Measurements from ENCODE around the gene MACF1. TPM values are rescaled to one million over a fixed set of nuclear protein-coding genes. Genes with fewer than 3 reads are reported as not detected.

The MACF1 gene
- total and polyA plus RNA-seq, 9 donors, result 198 to 352 (median 263) TPM

GRCh38 chr1:39422614-39423013 lies 218.1 kb downstream of the MACF1 start:
- DNase-seq, result no peak
- H3K27me3 ChIP-seq (ENCODE audit: control insufficient read depth, insufficient read depth, low read length), result no peaks in the 10 kb centered on the region
- no peaks in the 10 kb centered on the region for H3K4me1 ChIP-seq (ENCODE audit: control insufficient read depth, insufficient read depth, low read length)
- peaks cover 23% of the 10 kb centered on the region for H3K36me3 ChIP-seq (ENCODE audit: control insufficient read depth, insufficient read depth, low read length)
- H3K4me3 ChIP-seq (ENCODE audit: low read length), result no peak overlapping the region
- WGBS (ENCODE audit: insufficient coverage), result 92% methylated on average over 1 of the region's 4 CpGs
- no peaks in the 10 kb centered on the region for H3K9me3 ChIP-seq (replicated peaks; ENCODE audit: control insufficient read depth, low read depth, low read length)
- H3K27ac ChIP-seq (ENCODE audit: low read length), result no peak overlapping the region

GRCh38 chr1:39425151-39425550 lies 220.7 kb downstream of the MACF1 start:
- 48% methylated on average over 2 of the region's 3 CpGs for WGBS (ENCODE audit: insufficient coverage)
- Histone ChIP-seq H3K36me3 (ENCODE audit: control insufficient read depth, insufficient read depth, low read length) (peaks cover 26% of the 10 kb centered on the region), H3K4me1 (ENCODE audit: control insufficient read depth, insufficient read depth, low read length) (peaks cover 2% of the 10 kb centered on the region), H3K9me3 (replicated peaks; ENCODE audit: control insufficient read depth, low read depth, low read length) (no peaks in the 10 kb centered on the region), H3K27me3 (ENCODE audit: control insufficient read depth, insufficient read depth, low read length) (no peaks in the 10 kb centered on the region), H3K27ac (ENCODE audit: low read length) (no peak overlapping the region), H3K4me3 (ENCODE audit: low read length) (no peak overlapping the region)
- DNase-seq, result no peak

- H3K27ac ChIP-seq (ENCODE audit: low read length), result no peak overlapping the region
- peaks cover 30% of the 10 kb centered on the region for H3K36me3 ChIP-seq (ENCODE audit: control insufficient read depth, insufficient read depth, low read length)
- peaks cover 2% of the 10 kb centered on the region for H3K4me1 ChIP-seq (ENCODE audit: control insufficient read depth, insufficient read depth, low read length)
- no peaks in the 10 kb centered on the region for H3K9me3 ChIP-seq (replicated peaks; ENCODE audit: control insufficient read depth, low read depth, low read length)
- DNase-seq, result no peak
- H3K4me3 ChIP-seq (ENCODE audit: low read length), result no peak overlapping the region
- no peaks in the 10 kb centered on the region for H3K27me3 ChIP-seq (ENCODE audit: control insufficient read depth, insufficient read depth, low read length)
Measured at GRCh38 chr1:39425634-39426033, 221.1 kb downstream of the MACF1 start.

GRCh38 chr1:39426346-39426745 lies 221.9 kb downstream of the MACF1 start:
- Histone ChIP-seq H3K9me3 (replicated peaks; ENCODE audit: control insufficient read depth, low read depth, low read length) (no peaks in the 10 kb centered on the region), H3K27ac (ENCODE audit: low read length) (no peak overlapping the region), H3K36me3 (ENCODE audit: control insufficient read depth, insufficient read depth, low read length) (peaks cover 33% of the 10 kb centered on the region), H3K27me3 (ENCODE audit: control insufficient read depth, insufficient read depth, low read length) (no peaks in the 10 kb centered on the region), H3K4me1 (ENCODE audit: control insufficient read depth, insufficient read depth, low read length) (peaks cover 2% of the 10 kb centered on the region), H3K4me3 (ENCODE audit: low read length) (no peak overlapping the region)
- no CpG with 5 or more reads among the region's 1 CpG for WGBS (ENCODE audit: insufficient coverage)
- DNase-seq, result no peak

- no peak for DNase-seq
- Histone ChIP-seq H3K27me3 (ENCODE audit: control insufficient read depth, insufficient read depth, low read length) (no peaks in the 10 kb centered on the region), H3K4me1 (ENCODE audit: control insufficient read depth, insufficient read depth, low read length) (peaks cover 2% of the 10 kb centered on the region), H3K36me3 (ENCODE audit: control insufficient read depth, insufficient read depth, low read length) (peaks cover 41% of the 10 kb centered on the region), H3K9me3 (replicated peaks; ENCODE audit: control insufficient read depth, low read depth, low read length) (no peaks in the 10 kb centered on the region), H3K27ac (ENCODE audit: low read length) (no peak overlapping the region), H3K4me3 (ENCODE audit: low read length) (no peak overlapping the region)
- WGBS (ENCODE audit: insufficient coverage), result 60% methylated on average over 1 of the region's 1 CpG
Measured at GRCh38 chr1:39427374-39427773, 222.9 kb downstream of the MACF1 start.

- no peak overlapping the region for H3K4me3 ChIP-seq (ENCODE audit: low read length)
- peaks cover 2% of the 10 kb centered on the region for H3K4me1 ChIP-seq (ENCODE audit: control insufficient read depth, insufficient read depth, low read length)
- peaks cover 41% of the 10 kb centered on the region for H3K36me3 ChIP-seq (ENCODE audit: control insufficient read depth, insufficient read depth, low read length)
- H3K9me3 ChIP-seq (replicated peaks; ENCODE audit: control insufficient read depth, low read depth, low read length), result no peaks in the 10 kb centered on the region
- no peak for DNase-seq
- no peaks in the 10 kb centered on the region for H3K27me3 ChIP-seq (ENCODE audit: control insufficient read depth, insufficient read depth, low read length)
- H3K27ac ChIP-seq (ENCODE audit: low read length), result no peak overlapping the region
- 81% methylated on average over 3 of the region's 4 CpGs for WGBS (ENCODE audit: insufficient coverage)
Measured at GRCh38 chr1:39427912-39428311, 223.4 kb downstream of the MACF1 start.

- Histone ChIP-seq H3K4me3 (ENCODE audit: low read length) (no peak overlapping the region), H3K4me1 (ENCODE audit: control insufficient read depth, insufficient read depth, low read length) (peaks cover 2% of the 10 kb centered on the region), H3K36me3 (ENCODE audit: control insufficient read depth, insufficient read depth, low read length) (peaks cover 52% of the 10 kb centered on the region), H3K27me3 (ENCODE audit: control insufficient read depth, insufficient read depth, low read length) (no peaks in the 10 kb centered on the region), H3K27ac (ENCODE audit: low read length) (no peak overlapping the region), H3K9me3 (replicated peaks; ENCODE audit: control insufficient read depth, low read depth, low read length) (no peaks in the 10 kb centered on the region)
- WGBS (ENCODE audit: insufficient coverage), result no CpG with 5 or more reads among the region's 5 CpGs
- DNase-seq, result no peak
Measured at GRCh38 chr1:39431927-39432326, 227.4 kb downstream of the MACF1 start.

- Histone ChIP-seq H3K27me3 (ENCODE audit: control insufficient read depth, insufficient read depth, low read length) (no peaks in the 10 kb centered on the region), H3K4me1 (ENCODE audit: control insufficient read depth, insufficient read depth, low read length) (peaks cover under 1% of the 10 kb centered on the region), H3K4me3 (ENCODE audit: low read length) (no peak overlapping the region), H3K27ac (ENCODE audit: low read length) (no peak overlapping the region), H3K9me3 (replicated peaks; ENCODE audit: control insufficient read depth, low read depth, low read length) (no peaks in the 10 kb centered on the region), H3K36me3 (ENCODE audit: control insufficient read depth, insufficient read depth, low read length) (peaks cover 58% of the 10 kb centered on the region)
- no CpG with 5 or more reads among the region's 3 CpGs for WGBS (ENCODE audit: insufficient coverage)
- no peak for DNase-seq
Measured at GRCh38 chr1:39434797-39435395, 230.4 kb downstream of the MACF1 start.

GRCh38 chr1:39435597-39435996 lies 231.1 kb downstream of the MACF1 start:
- Histone ChIP-seq H3K36me3 (ENCODE audit: control insufficient read depth, insufficient read depth, low read length) (peaks cover 60% of the 10 kb centered on the region), H3K27ac (ENCODE audit: low read length) (no peak overlapping the region)
- 100% methylated on average over 2 of the region's 5 CpGs for WGBS (ENCODE audit: insufficient coverage)

GRCh38 chr1:39436842-39437241 lies 232.3 kb downstream of the MACF1 start:
- H3K36me3 ChIP-seq (ENCODE audit: control insufficient read depth, insufficient read depth, low read length), result peaks cover 62% of the 10 kb centered on the region
- H3K4me1 ChIP-seq (ENCODE audit: control insufficient read depth, insufficient read depth, low read length), result no peaks in the 10 kb centered on the region
- no peak overlapping the region for H3K4me3 ChIP-seq (ENCODE audit: low read length)
- H3K27me3 ChIP-seq (ENCODE audit: control insufficient read depth, insufficient read depth, low read length), result no peaks in the 10 kb centered on the region
- no peak for DNase-seq
- no peaks in the 10 kb centered on the region for H3K9me3 ChIP-seq (replicated peaks; ENCODE audit: control insufficient read depth, low read depth, low read length)
- H3K27ac ChIP-seq (ENCODE audit: low read length), result no peak overlapping the region
- no CpG with 5 or more reads among the region's 3 CpGs for WGBS (ENCODE audit: insufficient coverage)

More at GRCh38 chr1:39435597-39435996, 231.1 kb downstream of the MACF1 start:
- H3K9me3 ChIP-seq (replicated peaks; ENCODE audit: control insufficient read depth, low read depth, low read length), result no peaks in the 10 kb centered on the region
- H3K4me1 ChIP-seq (ENCODE audit: control insufficient read depth, insufficient read depth, low read length), result no peaks in the 10 kb centered on the region
- no peaks in the 10 kb centered on the region for H3K27me3 ChIP-seq (ENCODE audit: control insufficient read depth, insufficient read depth, low read length)
- H3K4me3 ChIP-seq (ENCODE audit: low read length), result no peak overlapping the region
- DNase-seq, result no peak

GRCh38 chr1:39438042-39438441 lies 233.5 kb downstream of the MACF1 start:
- no CpG with 5 or more reads among the region's 2 CpGs for WGBS (ENCODE audit: insufficient coverage)
- Histone ChIP-seq H3K27ac (ENCODE audit: low read length) (no peak overlapping the region), H3K4me1 (ENCODE audit: control insufficient read depth, insufficient read depth, low read length) (no peaks in the 10 kb centered on the region), H3K4me3 (ENCODE audit: low read length) (no peak overlapping the region), H3K9me3 (replicated peaks; ENCODE audit: control insufficient read depth, low read depth, low read length) (no peaks in the 10 kb centered on the region), H3K36me3 (ENCODE audit: control insufficient read depth, insufficient read depth, low read length) (peaks cover 69% of the 10 kb centered on the region), H3K27me3 (ENCODE audit: control insufficient read depth, insufficient read depth, low read length) (no peaks in the 10 kb centered on the region)
- DNase-seq, result no peak
